CD14-positive monocyte (primary cell): ENCODE results near the gene CGA. TPM values are rescaled to one million over a fixed set of nuclear protein-coding genes. Genes with fewer than 3 reads are reported as not detected.

Source experiments
- DNase-seq, 3 donors: peaks; one replicate each; pipeline ENCODE4 v3.0.0-alpha.2; 2011 to 2022
- H2AFZ ChIP-seq: 2 replicates; pipeline ENCODE4 v1.6.0; 2012; ENCODE audit warnings: mild to moderate bottlenecking, low read depth, low read length, inconsistent platforms; ENCODE audit not compliant: insufficient read depth, poor library complexity, severe bottlenecking
- H3K27ac ChIP-seq, 2 donors: 1 replicate in 1 of 2; 2 replicates in 1 of 2; pipeline ENCODE4 v1.5.1; 2012 to 2013; ENCODE audit warnings: low read length in 2 of 2, control low read depth in 1 of 2, inconsistent platforms in 1 of 2, low read depth in 1 of 2, mild to moderate bottlenecking in 1 of 2
- H3K27me3 ChIP-seq, 2 donors: one replicate each; pipeline versions ENCODE4 v1.6.0 to v1.6.1; 2011 to 2013; ENCODE audit warnings: low read length in 2 of 2; ENCODE audit not compliant: control insufficient read depth in 2 of 2, insufficient read depth in 2 of 2
- H3K36me3 ChIP-seq, 2 donors: replicated peaks in 1 of 2; 1 replicate in 1 of 2; 2 replicates in 1 of 2; pipeline versions ENCODE4 v1.5.1 to v1.6.1; 2012 to 2013; ENCODE audit warnings: low read length in 2 of 2, control low read depth in 1 of 2, inconsistent platforms in 1 of 2, mild to moderate bottlenecking in 1 of 2; ENCODE audit not compliant: insufficient read depth in 2 of 2, control insufficient read depth in 1 of 2
- H3K4me1 ChIP-seq, 2 donors: 1 replicate in 1 of 2; 2 replicates in 1 of 2; pipeline versions ENCODE4 v1.5.1 to v1.6.1; 2012 to 2013; ENCODE audit warnings: low read length in 2 of 2, control low read depth in 1 of 2, inconsistent platforms in 1 of 2, mild to moderate bottlenecking in 1 of 2, moderate library complexity in 1 of 2; ENCODE audit not compliant: insufficient read depth in 2 of 2, control insufficient read depth in 1 of 2
- H3K4me2 ChIP-seq: replicated peaks from 2 replicates; pipeline ENCODE3; 2012; ENCODE audit warnings: low read length, moderate library complexity, mild to moderate bottlenecking; ENCODE audit not compliant: poor library complexity, severe bottlenecking; ENCODE audit errors: extremely low read depth
- H3K4me3 ChIP-seq, 3 experiments: fragments of 200-600 bp in 1 of 3; sonication (generic) in 1 of 3; replicated peaks in 1 of 3; 1 replicate in 2 of 3; 2 replicates in 1 of 3; pipeline ENCODE4 v1.5.1; 2011 to 2013; ENCODE audit warnings: low read length in 3 of 3, mild to moderate bottlenecking in 3 of 3, control low read depth in 2 of 3, low read depth in 2 of 3, inconsistent platforms in 1 of 3, moderate library complexity in 1 of 3
- H3K79me2 ChIP-seq: 2 replicates; pipeline ENCODE4 v1.6.0; 2012; ENCODE audit warnings: mild to moderate bottlenecking, control low read depth, inconsistent platforms, low read length, moderate library complexity; ENCODE audit not compliant: insufficient read depth
- H3K9ac ChIP-seq: 2 replicates; pipeline ENCODE4 v1.6.0; 2017; ENCODE audit warnings: low read length, mild to moderate bottlenecking; ENCODE audit not compliant: insufficient read depth, poor library complexity, severe bottlenecking
- H3K9me3 ChIP-seq, 2 donors: replicated peaks in 1 of 2; 1 replicate in 1 of 2; 2 replicates in 1 of 2; pipeline versions ENCODE4 v1.5.1 to v1.6.1; 2012 to 2013; ENCODE audit warnings: low read length in 2 of 2, control low read depth in 1 of 2; ENCODE audit not compliant: control insufficient read depth in 1 of 2, insufficient read depth in 1 of 2
- H4K20me1 ChIP-seq: 2 replicates; pipeline ENCODE4 v1.6.0; 2012; ENCODE audit warnings: mild to moderate bottlenecking, low read length, control low read depth, moderate library complexity; ENCODE audit not compliant: insufficient read depth
- H3K27ac Mint-ChIP-seq, 7 donors: one replicate each; pipeline ENCODE4 v1.8.0; 2020; ENCODE audit warnings: mild to moderate bottlenecking in 7 of 7, mixed read lengths in 7 of 7, moderate library complexity in 6 of 7, inconsistent platforms in 2 of 7
- H3K27me3 Mint-ChIP-seq, 3 donors: one replicate each; pipeline ENCODE4 v1.8.0; 2021 to 2022; ENCODE audit warnings: low read depth in 3 of 3, mild to moderate bottlenecking in 3 of 3, mixed read lengths in 3 of 3, moderate library complexity in 3 of 3, inconsistent platforms in 1 of 3
- H3K36me3 Mint-ChIP-seq, 2 donors: one replicate each; pipeline ENCODE4 v1.8.0; 2020; ENCODE audit warnings: mixed read lengths in 2 of 2, inconsistent platforms in 1 of 2, mild to moderate bottlenecking in 1 of 2
- H3K4me1 Mint-ChIP-seq: one replicate; pipeline ENCODE4 v1.8.0; 2020; ENCODE audit warnings: mild to moderate bottlenecking, mixed read lengths
- H3K4me3 Mint-ChIP-seq, 2 donors: one replicate each; pipeline ENCODE4 v1.8.0; 2020; ENCODE audit warnings: mild to moderate bottlenecking in 2 of 2, mixed read lengths in 2 of 2, moderate library complexity in 1 of 2
- H3K9me3 Mint-ChIP-seq, 7 donors: one replicate each; pipeline ENCODE4 v1.8.0; 2020 to 2022; ENCODE audit warnings: mixed read lengths in 7 of 7, mild to moderate bottlenecking in 6 of 7, moderate library complexity in 6 of 7, inconsistent platforms in 2 of 7
- CTCF ChIP-seq: fragments of 200-600 bp; IDR thresholded peaks from one replicate; pipeline ENCODE4 v1.8.0; 2022; ENCODE audit warnings: antibody characterized with exemption, mild to moderate bottlenecking
- WGBS: methylation state at CpG from one replicate; pipeline ENCODE4 v1.1.5; 2013; ENCODE audit warnings: missing lambda C conversion rate; ENCODE audit not compliant: insufficient coverage; 5-methylcytosine and 5-hydroxymethylcytosine counted together
- intact Hi-C, 2 donors: fragments of 100-400 bp; cut with micrococcal nuclease; formaldehyde crosslinking; loops; one replicate each; pipeline versions ENCODE4 v1.15.0 to v1.15.1; 2023
- polyA plus RNA-seq, 3 donors: library from polyadenylated mRNA; depleted of rRNA in 1 of 3; unstranded in 2 of 3; stranded (reverse) in 1 of 3; fragments of 300-500 nt in 2 of 3; fragments of >200 nt in 1 of 3; fragmentation: Illumina TruSeq in 2 of 3; gene quantifications; 1 replicate in 2 of 3; 2 replicates in 1 of 3; pipeline ENCODE4 v1.2.3, GENCODE V29; 2012 to 2021

Gene CGA
- polyA plus RNA-seq, 3 donors = not detected

- Mint-ChIP-seq H3K36me3 (no peaks in the 10 kb centered on the region), H3K27me3 (peaks cover 0 to 3% (median 2%) of the 10 kb centered on the region in 3 donors), H3K4me1 (peaks cover 4% of the 10 kb centered on the region), H3K4me3 (no peak overlapping the region), H3K9me3 (no peaks in the 10 kb centered on the region), H3K27ac (no peak overlapping the region)
- Histone ChIP-seq H4K20me1 (no peaks in the 10 kb centered on the region), H3K4me2 (no peak overlapping the region), H3K79me2 (no peaks in the 10 kb centered on the region), H2AFZ (no peak overlapping the region), H3K27ac (no peak overlapping the region), H3K4me3 (no peak overlapping the region), H3K4me1 (peaks cover 17 to 22% of the 10 kb centered on the region in 2 donors), H3K36me3 (no peaks in the 10 kb centered on the region), H3K27me3 (no peaks in the 10 kb centered on the region), H3K9me3 (no peaks in the 10 kb centered on the region), H3K9ac (no peak overlapping the region)
- 100% methylated on average over 1 of the region's 2 CpGs for WGBS
- no peak for TF ChIP-seq CTCF
- intact Hi-C loops = no loop called here
- no peak for DNase-seq
Measured at GRCh38 chr6:87101067-87101466, 6.2 kb upstream of the CGA start.

GRCh38 chr6:87100216-87100615 lies 5.3 kb upstream of the CGA start:
- 90% methylated on average over 2 of the region's 3 CpGs for whole genome bisulfite sequencing
- Histone ChIP-seq H3K27me3 (no peaks in the 10 kb centered on the region), H3K4me1 (peaks cover 14 to 21% of the 10 kb centered on the region in 2 donors), H3K9ac (no peak overlapping the region), H2AFZ (no peak overlapping the region), H3K79me2 (no peaks in the 10 kb centered on the region), H3K36me3 (no peaks in the 10 kb centered on the region), H4K20me1 (no peaks in the 10 kb centered on the region), H3K4me2 (no peak overlapping the region), H3K4me3 (no peak overlapping the region), H3K27ac (no peak overlapping the region), H3K9me3 (no peaks in the 10 kb centered on the region)
- Mint-ChIP-seq H3K9me3 (no peaks in the 10 kb centered on the region), H3K4me3 (no peak overlapping the region), H3K36me3 (no peaks in the 10 kb centered on the region), H3K4me1 (peaks cover 4% of the 10 kb centered on the region), H3K27me3 (peaks cover 0 to 3% (median 2%) of the 10 kb centered on the region in 3 donors), H3K27ac (no peak overlapping the region)
- TF ChIP-seq CTCF = no peak
- intact Hi-C loops = no loop called here
- DNase-seq = no peak
